OCI-LY1 (cell line): Measurements from ENCODE around the gene PPEF1.

Experiments
- H2AFZ ChIP-seq: fragments of 200-600 bp; sonication (generic), shearing (Covaris generic); 2 replicates; pipeline ENCODE4 v1.6.0; 2014; ENCODE audit warnings: antibody characterized with exemption, mild to moderate bottlenecking, low read length
- H3F3A ChIP-seq: fragments of 200-600 bp; sonication (generic), shearing (Covaris generic); 2 replicates; pipeline ENCODE4 v1.6.0; 2014; ENCODE audit warnings: mild to moderate bottlenecking, antibody characterized with exemption, low read length, moderate library complexity; ENCODE audit not compliant: insufficient read depth
- H3K27ac ChIP-seq: fragments of 200-600 bp; sonication (generic); 2 replicates; pipeline ENCODE4 v1.5.1; 2014; ENCODE audit warnings: low read length, mixed run types, mild to moderate bottlenecking, low read depth; ENCODE audit not compliant: poor library complexity, severe bottlenecking
- H3K27me3 ChIP-seq: fragments of 200-600 bp; sonication (generic); 2 replicates; pipeline ENCODE4 v1.6.0; 2014; ENCODE audit warnings: antibody characterized with exemption, mild to moderate bottlenecking, low read length, moderate library complexity; ENCODE audit not compliant: insufficient read depth
- H3K36me3 ChIP-seq: fragments of 200-600 bp; sonication (generic); 2 replicates; pipeline ENCODE4 v1.6.1; 2014; ENCODE audit warnings: mild to moderate bottlenecking, antibody characterized with exemption, low read length, moderate library complexity, mixed read lengths; ENCODE audit not compliant: insufficient read depth
- H3K4me1 ChIP-seq: fragments of 200-600 bp; sonication (generic); 2 replicates; pipeline ENCODE4 v1.5.1; 2014; ENCODE audit warnings: mild to moderate bottlenecking, low read length, moderate library complexity; ENCODE audit not compliant: insufficient read depth, severe bottlenecking
- H3K4me2 ChIP-seq: fragments of 200-600 bp; sonication (generic), shearing (Covaris generic); 2 replicates; pipeline ENCODE4 v1.6.1; 2014; ENCODE audit warnings: low read length
- H3K4me3 ChIP-seq: fragments of 200-600 bp; sonication (generic); 2 replicates; pipeline ENCODE4 v1.5.1; 2014; ENCODE audit warnings: low read length, low read depth, mild to moderate bottlenecking, mixed read lengths; ENCODE audit not compliant: poor library complexity, severe bottlenecking
- H3K79me2 ChIP-seq: fragments of 200-600 bp; shearing (Covaris generic); 2 replicates; pipeline ENCODE4 v1.6.1; 2016; ENCODE audit warnings: mixed run types, low read length, mixed read lengths; ENCODE audit not compliant: insufficient read depth
- H3K9ac ChIP-seq: fragments of 200-600 bp; sonication (generic), shearing (Covaris generic); 2 replicates; pipeline ENCODE4 v1.6.1; 2014; ENCODE audit warnings: mild to moderate bottlenecking, low read length, mixed read lengths
- H3K9me2 ChIP-seq: fragments of 200-600 bp; sonication (generic), shearing (Covaris generic); 2 replicates; pipeline ENCODE4 v1.6.1; 2014; ENCODE audit warnings: low read depth, mild to moderate bottlenecking, low read length, mixed read lengths
- H3K9me3 ChIP-seq: fragments of 200-600 bp; shearing (Covaris generic); 2 replicates; pipeline ENCODE4 v1.6.1; 2014; ENCODE audit warnings: low read length, mixed read lengths
- H4K20me1 ChIP-seq: fragments of 200-600 bp; sonication (generic), shearing (Covaris generic); 2 replicates; pipeline ENCODE4 v1.6.0; 2016; ENCODE audit warnings: mild to moderate bottlenecking, low read length; ENCODE audit not compliant: insufficient read depth
- CTCF ChIP-seq: fragments of 200-600 bp; sonication (generic), shearing (Covaris generic); IDR thresholded peaks from 2 replicates; pipeline ENCODE4 v1.5.1; 2017; ENCODE audit warnings: mild to moderate bottlenecking, antibody characterized with exemption, low read length, moderate library complexity, mixed read lengths
- EZH2 ChIP-seq: fragments of 200-600 bp; sonication (generic), shearing (Covaris generic); IDR thresholded peaks from 2 replicates; pipeline ENCODE4 v1.8.0; 2017; ENCODE audit warnings: borderline replicate concordance, mixed run types, mild to moderate bottlenecking, antibody characterized with exemption, low read length, moderate library complexity, mixed read lengths

The PPEF1 gene

GRCh38 chrX:18855919-18856644 is 148.6 kb downstream of the PPEF1 start:
- Histone ChIP-seq H2AFZ (no peak overlapping the region), H3K4me2 (no peak overlapping the region), H3K9me2 (no peaks in the 10 kb centered on the region), H3K4me1 (no peaks in the 10 kb centered on the region), H3K79me2 (no peaks in the 10 kb centered on the region), H3K4me3 (no peak overlapping the region), H3K27me3 (no peaks in the 10 kb centered on the region), H3K9ac (no peak overlapping the region), H3K27ac (no peak overlapping the region), H3K36me3 (no peaks in the 10 kb centered on the region), H3K9me3 (no peaks in the 10 kb centered on the region), H3F3A (no peaks in the 10 kb centered on the region), H4K20me1 (no peaks in the 10 kb centered on the region)
- TF ChIP-seq CTCF: no peak
- TF ChIP-seq EZH2: no peak

- H3K27ac ChIP-seq: no peak overlapping the region
- H3K9ac ChIP-seq: no peak overlapping the region
Measured at GRCh38 chrX:18856645-18856997, 149.2 kb downstream of the PPEF1 start.

GRCh38 chrX:18861511-18861910 is 154.1 kb downstream of the PPEF1 start:
- Histone ChIP-seq H2AFZ (no peak overlapping the region), H3F3A (no peaks in the 10 kb centered on the region), H3K9me2 (no peaks in the 10 kb centered on the region), H3K27ac (no peak overlapping the region), H3K36me3 (no peaks in the 10 kb centered on the region), H3K79me2 (no peaks in the 10 kb centered on the region), H3K4me1 (no peaks in the 10 kb centered on the region), H3K4me2 (no peak overlapping the region), H4K20me1 (no peaks in the 10 kb centered on the region), H3K9me3 (no peaks in the 10 kb centered on the region), H3K27me3 (no peaks in the 10 kb centered on the region), H3K4me3 (no peak overlapping the region), H3K9ac (no peak overlapping the region)
- TF ChIP-seq EZH2: no peak
- TF ChIP-seq CTCF: no peak

More at GRCh38 chrX:18856645-18856997, 149.2 kb downstream of the PPEF1 start:
- no peak overlapping the region for H2AFZ ChIP-seq
- no peaks in the 10 kb centered on the region for H3K9me3 ChIP-seq
- H3K27me3 ChIP-seq: no peaks in the 10 kb centered on the region
- TF ChIP-seq CTCF (no peak), EZH2 (no peak)
- no peak overlapping the region for H3K4me2 ChIP-seq
- no peak overlapping the region for H3K4me3 ChIP-seq
- no peaks in the 10 kb centered on the region for H3F3A ChIP-seq
- H3K36me3 ChIP-seq: no peaks in the 10 kb centered on the region
- H3K9me2 ChIP-seq: no peaks in the 10 kb centered on the region
- no peaks in the 10 kb centered on the region for H3K79me2 ChIP-seq
- H4K20me1 ChIP-seq: no peaks in the 10 kb centered on the region
- no peaks in the 10 kb centered on the region for H3K4me1 ChIP-seq
